GM18505 (cell line): Measurements from ENCODE around the gene PGLYRP4.

Experiments
- ATAC-seq: cut with Tn5 transposase; IDR thresholded peaks from one replicate; pipeline ENCODE4 v1.9.1; 2021; ENCODE audit not compliant: unreplicated experiment
- POLR2A ChIP-seq: IDR thresholded peaks from 4 replicates; pipeline ENCODE4 v1.6.1; 2011; ENCODE audit warnings: borderline replicate concordance; ENCODE audit not compliant: insufficient read depth, insufficient read length; ENCODE audit errors: extremely low read depth

PGLYRP4 gene, protein sequence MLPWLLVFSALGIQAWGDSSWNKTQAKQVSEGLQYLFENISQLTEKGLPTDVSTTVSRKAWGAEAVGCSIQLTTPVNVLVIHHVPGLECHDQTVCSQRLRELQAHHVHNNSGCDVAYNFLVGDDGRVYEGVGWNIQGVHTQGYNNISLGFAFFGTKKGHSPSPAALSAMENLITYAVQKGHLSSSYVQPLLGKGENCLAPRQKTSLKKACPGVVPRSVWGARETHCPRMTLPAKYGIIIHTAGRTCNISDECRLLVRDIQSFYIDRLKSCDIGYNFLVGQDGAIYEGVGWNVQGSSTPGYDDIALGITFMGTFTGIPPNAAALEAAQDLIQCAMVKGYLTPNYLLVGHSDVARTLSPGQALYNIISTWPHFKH

DNA sequence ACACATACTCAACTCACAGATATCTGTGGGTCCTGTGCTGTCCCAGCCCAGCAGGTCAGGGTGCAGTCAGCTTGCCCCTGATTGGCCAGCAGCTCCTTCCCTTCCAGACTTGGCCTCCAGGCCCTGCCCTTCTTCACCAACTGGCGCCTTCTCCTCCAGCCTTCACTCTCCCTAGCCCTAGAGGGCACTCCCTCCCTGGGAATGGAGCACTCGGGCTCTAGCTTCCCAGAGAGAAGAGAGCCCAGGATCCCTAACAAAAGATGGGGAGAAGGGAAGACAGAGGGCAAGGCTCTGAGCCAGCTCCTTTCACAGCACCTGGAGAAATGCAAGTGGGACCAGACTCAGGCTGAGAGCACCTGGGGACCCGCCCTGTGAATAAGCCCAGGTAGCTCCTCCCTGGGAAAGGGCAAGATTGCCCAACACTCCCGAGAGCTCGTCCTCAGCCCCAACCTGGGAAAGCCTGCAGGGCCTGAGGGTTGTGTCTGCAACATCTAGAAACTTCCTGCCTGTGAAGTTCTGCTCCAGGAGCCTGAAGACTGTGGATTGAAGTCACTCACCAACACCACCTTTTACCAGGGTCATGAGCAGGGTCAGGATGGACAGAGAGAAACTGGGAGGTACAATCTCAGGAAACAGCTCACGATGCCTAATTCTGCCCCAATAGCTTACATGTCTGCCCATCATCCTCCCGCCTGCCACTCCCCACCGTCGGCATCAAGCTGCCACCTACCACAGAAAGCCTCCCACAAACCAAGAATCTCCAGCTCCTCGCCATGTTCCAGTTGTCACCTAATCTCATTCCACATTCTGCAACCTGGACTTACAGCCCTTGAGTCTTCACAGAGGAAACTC, at the start of gene PGLYRP4:
Gene PGLYRP4 (minus strand): TSS at position 331 of the 852 bp plus-strand sequence. CDS start 909 bp downstream, outside the sequence.
- no peak for ATAC-seq
- no peak for TF ChIP-seq POLR2A

- no peak for ATAC-seq
- no peak for TF ChIP-seq POLR2A
Observed at GRCh38 chr1:153397924-153398651, 49.4 kb upstream of the PGLYRP4 start.

- no peak for ATAC-seq
- TF ChIP-seq POLR2A: no peak
Observed at GRCh38 chr1:153397051-153397923, 48.6 kb upstream of the PGLYRP4 start.

GRCh38 chr1:153396461-153396860, 47.8 kb upstream of the PGLYRP4 start:
- no peak for TF ChIP-seq POLR2A
- ATAC-seq: no peak

DNA sequence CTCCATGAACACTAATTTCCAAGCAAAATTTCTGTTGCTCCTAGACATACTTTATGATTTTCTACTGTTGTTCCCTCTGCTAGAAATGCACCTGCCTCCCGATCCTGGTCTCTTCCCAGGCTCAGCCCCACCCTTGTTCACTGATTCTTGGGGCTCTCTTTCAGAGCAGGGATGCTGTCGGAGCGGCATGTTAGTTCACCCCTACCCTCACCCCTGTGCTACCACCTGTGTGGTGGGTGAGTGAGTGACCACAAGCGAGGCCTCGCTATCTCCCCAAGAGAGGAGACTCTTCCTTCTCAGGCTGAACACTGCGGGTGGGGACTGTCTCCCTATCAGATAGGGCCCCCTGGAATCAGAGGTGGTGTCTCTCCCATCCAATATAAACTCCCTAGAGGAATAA, 47.1 kb upstream of the PGLYRP4 start:
- ATAC-seq: no peak
- TF ChIP-seq POLR2A: no peak

GRCh38 chr1:153395136-153395685, 46.6 kb upstream of the PGLYRP4 start:
- no peak for ATAC-seq
- no peak for TF ChIP-seq POLR2A

- ATAC-seq: no peak
- no peak for TF ChIP-seq POLR2A
Observed at GRCh38 chr1:153394391-153394790, 45.8 kb upstream of the PGLYRP4 start.

DNA sequence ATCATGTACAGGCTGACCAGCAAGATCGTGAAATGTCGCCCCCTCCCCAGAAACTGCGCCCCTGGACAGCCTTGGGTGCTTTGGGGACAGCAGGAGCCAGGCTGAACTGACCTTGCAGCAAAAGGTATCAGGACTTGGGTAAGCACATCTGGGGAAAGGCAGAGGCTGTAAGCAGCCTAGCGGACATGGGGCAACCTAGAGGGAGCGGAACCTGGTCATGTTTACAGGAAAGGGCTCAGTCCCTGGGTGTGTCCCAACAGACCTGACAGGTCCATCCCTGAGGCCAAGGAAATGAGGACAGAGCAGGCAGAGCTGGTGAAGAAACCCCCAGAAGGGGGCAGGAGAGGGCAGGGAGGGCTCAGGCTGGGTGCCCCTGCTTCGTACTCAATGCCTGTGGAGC, 45.3 kb upstream of the PGLYRP4 start:
- no peak for TF ChIP-seq POLR2A
- ATAC-seq: no peak

DNA sequence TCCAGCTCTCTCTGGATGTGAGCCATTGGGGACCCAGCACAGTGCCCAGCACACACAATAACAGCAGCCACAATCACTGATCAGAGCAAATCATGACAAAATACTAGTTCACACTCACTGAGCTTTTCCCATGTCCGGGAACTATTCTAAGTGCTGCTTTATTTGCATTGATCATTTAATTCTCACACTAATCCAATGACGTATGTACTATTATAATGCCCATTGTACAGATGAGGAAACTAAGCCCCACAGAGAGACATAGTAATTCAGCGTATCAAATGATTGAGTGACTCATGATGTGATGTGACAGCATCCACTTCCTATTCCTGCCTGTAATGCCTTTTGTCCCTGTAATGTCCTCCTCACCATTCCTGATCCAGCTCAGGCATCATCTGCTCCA, 44.2 kb upstream of the PGLYRP4 start:
- no peak for ATAC-seq
- no peak for TF ChIP-seq POLR2A

GRCh38 chr1:153392258-153392657, 43.6 kb upstream of the PGLYRP4 start:
- no peak for TF ChIP-seq POLR2A
- no peak for ATAC-seq

GRCh38 chr1:153390938-153391710, 42.5 kb upstream of the PGLYRP4 start, which contains the start of gene S100A8:
Gene S100A8, minus strand, starts transcription at chr1:153391073. Its CDS starts 538 bp downstream, at chr1:153390535.
- TF ChIP-seq POLR2A: no peak
- ATAC-seq: no peak
